GM19467 (cell line): ENCODE results near the gene DGAT2.

Experiments
- ATAC-seq: cut with Tn5 transposase; IDR thresholded peaks from one replicate; pipeline ENCODE4 v1.9.1; 2021; ENCODE audit warnings: mild to moderate bottlenecking, moderate library complexity; ENCODE audit not compliant: unreplicated experiment

The DGAT2 gene

DNA sequence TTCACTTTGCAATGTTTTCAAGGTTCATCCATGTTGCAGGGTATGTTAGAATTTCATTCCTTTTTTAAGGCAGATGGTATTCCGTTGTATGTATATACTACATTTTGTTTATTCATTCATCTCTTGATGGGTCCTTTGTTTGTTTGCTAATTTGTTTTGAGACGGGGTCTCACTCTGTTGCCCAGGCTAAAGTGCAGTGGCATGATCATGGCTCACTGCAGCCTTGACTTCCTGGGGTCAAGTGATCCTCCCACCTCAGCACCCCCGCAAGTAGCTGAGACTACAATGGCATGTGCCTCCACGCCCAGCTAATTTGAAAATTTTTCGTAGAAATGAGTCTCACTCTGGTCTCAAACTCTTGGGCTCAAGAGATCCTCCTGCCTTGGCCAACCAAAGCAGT, 52.6 kb downstream of the DGAT2 start:
- no peak for ATAC-seq

DNA sequence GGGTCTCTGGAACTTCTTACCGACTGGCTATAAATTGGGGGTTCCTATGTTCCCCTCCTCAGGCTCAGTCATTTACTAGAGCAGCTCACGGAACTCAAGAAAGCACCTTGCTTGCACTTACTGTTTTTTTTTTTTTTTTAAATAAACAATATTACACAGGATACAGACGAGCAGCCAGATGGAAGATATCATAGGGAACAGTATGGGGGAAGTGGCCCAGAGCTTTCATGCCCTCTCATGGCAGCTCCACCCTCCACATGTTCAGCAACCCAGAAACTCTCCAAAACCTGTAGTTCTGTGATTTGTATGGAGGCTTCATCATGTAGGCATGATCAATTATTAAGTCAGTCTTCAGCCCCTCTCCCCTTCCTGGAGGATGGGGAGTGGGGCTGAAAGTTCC, 54.0 kb downstream of the DGAT2 start:
- no peak for ATAC-seq

DNA sequence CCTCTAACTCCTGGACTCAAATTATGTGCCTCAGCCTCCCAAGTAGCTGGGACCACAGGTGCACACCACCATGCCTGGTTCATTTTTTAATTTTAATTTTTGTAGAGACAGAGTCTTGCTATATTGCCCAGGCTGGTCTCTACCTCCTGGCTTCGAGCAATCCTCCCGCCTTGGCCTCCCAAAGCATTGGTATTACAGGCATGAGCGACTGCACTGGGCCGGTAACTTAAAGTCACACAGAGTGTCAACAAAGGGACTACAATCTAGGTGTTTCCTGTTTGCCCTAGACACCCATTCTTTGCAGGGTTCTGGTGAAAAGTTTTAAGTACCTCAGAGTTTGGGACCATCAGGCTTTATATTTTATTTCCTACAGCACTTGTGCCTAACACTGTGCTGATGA, 54.8 kb downstream of the DGAT2 start:
- no peak for ATAC-seq

DNA sequence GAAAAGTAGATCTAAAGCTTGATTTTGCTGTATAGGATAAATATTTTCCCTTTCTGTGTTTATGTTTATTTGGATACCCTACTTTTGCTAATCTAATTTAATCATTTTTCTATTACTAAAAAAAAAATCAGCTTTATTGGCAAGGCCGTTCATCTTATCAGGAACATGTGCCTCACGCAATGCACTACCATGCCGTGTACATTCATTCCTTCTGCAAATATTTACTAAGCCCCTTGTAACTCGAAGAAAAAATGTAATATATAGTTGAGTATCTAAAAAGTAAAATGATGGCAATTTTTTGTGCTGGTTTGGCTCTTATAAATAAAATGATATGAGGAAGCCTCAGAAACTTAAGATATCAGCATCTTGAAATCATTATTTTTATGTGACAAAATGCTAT, 55.4 kb downstream of the DGAT2 start:
- no peak for ATAC-seq

DNA sequence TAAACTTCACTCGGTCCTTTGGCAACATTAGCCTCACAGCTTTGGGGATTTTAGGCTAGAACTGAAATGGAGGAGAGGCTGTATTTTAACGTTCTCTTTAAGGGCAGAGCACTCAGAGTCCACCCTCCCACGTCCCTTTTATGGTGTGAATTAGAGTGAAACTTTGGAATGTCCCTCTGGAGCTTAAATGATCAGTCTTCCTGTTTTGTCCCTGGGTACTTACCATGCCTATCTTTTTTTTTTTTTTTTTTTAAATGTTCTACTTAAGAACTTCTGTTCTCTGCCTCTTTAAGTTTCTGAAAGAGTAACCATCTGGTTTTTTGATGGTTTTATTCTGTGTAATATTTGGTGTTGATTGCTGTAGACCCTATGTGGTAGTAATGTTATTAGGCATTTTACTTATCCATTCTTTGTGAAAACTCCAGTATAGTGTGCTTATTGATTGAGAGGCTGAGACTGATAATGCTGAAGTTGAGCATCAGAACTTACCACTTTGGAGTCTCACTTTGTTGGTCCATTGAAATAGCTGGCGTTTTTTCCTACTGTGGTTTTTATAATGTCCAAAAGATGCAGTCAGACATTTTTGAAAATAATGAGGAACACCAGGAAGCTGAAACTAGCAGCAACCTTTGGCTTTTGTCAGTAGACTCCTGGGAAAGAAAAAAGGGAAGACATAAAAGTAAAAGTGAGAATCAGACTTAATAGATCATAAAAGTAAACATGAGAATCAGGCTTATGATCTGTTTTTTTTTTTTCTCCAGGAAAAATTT, 58.1 kb downstream of the DGAT2 start:
- no peak for ATAC-seq

DNA sequence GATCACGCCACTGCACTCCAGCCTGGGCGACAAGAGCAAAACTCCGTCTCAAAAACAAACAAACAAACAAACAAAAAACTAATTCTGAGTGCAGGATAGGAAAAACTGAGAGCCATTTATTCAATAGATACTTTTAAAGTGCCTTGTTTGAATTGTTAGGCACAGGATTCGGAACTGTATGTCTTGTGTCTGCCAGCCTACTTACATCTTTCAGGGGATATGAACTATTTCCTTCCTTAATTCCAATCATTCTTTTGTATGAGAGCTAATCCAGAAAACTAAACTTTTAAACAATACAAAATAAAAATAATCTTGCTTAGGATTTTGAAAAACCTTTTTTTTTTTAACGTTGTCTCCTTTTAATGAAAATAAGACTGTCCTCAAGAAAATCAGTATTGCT, 59.0 kb downstream of the DGAT2 start:
- no peak for ATAC-seq

DNA sequence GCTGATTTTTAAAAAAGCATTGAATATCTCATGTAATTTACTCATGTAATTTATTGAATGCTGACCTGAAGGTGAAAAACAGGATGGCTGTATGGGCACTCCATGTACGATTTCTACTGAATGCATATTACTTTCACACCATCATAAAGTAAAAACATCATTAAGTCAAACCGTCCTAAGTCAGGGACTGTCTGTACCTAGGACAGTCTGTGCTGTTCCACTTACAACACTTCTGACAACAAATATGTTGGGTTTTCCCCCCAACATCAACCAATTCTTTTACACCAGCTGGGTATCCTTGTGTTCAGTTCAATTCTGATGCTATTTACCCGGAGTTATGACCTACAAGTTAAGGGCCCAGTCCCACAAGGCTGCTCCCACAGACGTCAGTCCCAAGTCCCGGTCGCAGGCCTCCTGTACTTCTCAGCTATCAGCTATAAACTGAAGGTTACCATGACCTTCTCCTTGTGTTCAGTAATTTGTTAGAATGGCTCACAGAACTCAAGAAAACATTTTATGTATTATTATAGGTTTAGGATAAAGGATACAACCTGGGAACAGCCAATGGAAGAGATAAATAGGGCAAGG, 63.4 kb downstream of the DGAT2 start:
- ATAC-seq, result no peak

DNA sequence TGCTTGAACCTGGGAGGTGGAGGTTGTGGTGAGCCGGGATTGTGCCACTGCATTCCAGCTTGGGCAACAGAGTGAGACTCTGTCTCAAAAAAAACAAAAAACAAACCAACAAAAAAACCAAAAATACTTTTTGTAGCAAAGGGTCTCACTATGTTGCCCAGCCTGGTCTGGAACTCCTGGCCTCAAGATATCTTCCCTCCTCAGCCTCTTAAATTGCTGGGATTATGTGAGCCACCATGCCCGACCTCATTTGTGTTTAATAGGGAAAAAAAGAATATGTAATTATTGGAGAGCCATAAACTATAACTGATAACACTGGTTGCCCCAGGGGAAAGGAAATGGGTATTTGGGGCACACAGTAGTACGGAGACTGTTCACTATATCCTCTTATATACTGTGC, 66.2 kb downstream of the DGAT2 start:
- no peak for ATAC-seq

DNA sequence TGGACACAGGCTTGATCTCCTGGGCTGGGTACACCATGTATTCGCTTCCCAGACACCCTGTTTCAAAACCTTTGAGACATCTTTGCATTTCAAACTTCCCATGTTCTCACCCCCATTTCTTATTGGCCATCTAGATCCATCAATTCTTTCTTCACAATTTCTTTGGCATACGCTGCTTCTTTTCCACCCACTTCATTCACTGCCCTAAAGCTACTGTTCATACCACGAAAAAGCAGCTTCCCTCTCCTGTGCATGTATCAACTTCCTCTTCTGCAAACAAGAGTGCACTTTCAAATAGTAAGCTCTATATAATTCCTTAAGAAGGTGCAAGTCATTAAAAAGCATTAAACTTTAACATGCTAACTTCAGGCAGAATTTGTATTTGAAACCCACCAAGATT, 67.8 kb downstream of the DGAT2 start:
- no peak for ATAC-seq

DNA sequence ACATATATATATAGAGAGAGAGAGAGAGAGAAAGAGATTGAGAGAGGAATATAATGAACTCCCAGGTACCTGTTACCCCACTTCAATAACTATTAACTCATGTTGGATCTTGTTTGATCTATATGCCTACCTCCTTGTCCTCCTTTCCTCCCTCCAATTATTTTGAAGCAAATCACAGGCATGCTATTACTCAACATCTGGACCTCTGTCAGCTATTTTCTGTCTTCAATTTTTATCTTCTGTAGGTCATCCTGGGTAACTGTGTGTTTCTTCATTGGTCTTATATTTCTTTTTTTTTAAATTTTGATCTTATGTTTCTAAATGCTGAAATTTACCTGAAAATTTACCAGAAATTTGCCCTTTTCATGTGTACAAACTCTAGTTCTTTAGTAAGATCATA, 71.3 kb downstream of the DGAT2 start:
- ATAC-seq, result no peak

DNA sequence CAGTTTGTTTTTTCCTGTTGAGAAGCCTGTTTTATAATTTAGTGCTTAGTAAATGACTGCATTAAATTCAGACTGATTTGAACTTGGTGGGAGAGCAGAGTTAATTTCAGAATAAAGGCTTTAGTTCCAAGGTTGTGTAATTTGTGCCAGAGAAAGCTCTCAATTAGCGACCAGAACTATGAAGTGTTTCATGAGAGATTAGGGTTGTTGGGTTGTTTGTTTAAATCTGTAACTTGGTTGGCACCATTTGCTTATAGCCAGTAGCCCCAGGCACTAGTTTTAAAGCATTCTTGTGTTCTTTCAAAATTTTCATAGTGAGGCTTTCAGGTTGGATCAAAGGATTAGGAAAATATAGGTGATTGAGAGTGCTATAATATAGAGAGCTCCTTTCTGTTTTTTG, 71.9 kb downstream of the DGAT2 start:
- ATAC-seq, result no peak

DNA sequence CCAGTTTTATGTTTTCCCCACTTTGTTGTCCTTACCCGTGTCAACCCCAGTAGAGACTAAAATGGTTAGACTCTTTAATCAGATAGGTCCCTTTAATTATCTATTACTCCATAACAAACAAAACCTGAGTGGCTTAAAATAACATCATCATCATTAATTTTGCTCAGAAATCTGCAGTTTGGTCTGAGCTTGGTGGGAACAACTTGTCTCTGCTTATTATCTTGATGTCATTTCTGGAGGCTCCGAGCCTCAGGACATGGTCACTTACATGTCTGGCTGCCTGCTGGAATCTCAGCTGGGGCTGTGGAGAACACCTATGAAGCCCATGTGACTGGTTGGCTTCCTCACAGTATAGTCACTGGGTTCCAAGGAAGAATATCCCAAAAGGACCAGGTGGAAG, 73.2 kb downstream of the DGAT2 start:
- ATAC-seq, result no peak

DNA sequence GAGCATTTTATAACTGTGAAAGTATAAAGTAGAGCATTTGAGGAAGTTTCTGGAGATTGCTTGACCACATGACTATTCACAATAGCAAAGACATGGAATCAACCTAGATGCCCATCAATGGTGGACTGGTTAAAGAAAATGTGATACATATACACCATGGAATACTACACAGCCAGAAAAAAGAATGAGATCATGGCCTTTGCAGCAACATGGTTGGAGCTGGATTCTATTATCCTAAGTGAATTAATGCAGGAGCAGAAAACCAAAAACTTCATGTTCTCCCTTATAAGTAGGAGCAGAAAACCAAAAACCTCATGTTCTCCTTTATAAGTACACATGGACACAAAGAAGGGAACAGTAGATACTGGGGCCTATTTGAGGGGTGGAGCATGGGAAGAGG, 76.7 kb downstream of the DGAT2 start:
- ATAC-seq, result no peak

DNA sequence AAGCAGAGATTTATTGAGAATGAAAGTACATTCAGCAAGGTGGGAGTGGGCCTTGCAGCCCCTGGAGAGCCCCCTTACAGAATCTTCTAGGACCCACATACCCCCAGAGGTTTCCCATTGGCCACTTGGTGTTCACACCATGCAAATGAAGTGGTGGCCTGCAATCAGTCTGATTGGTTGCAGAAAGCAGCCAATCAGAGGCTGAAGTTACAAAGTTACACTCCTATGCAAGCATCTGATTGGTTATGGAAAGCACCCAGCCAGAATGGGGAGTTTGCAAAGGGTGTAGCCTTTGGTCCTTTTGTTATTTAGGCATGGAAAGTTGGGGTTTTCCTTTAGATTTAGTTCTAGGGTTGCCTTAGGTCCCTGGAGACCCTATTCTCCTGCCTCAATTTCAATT, 81.3 kb downstream of the DGAT2 start:
- no peak for ATAC-seq

DNA sequence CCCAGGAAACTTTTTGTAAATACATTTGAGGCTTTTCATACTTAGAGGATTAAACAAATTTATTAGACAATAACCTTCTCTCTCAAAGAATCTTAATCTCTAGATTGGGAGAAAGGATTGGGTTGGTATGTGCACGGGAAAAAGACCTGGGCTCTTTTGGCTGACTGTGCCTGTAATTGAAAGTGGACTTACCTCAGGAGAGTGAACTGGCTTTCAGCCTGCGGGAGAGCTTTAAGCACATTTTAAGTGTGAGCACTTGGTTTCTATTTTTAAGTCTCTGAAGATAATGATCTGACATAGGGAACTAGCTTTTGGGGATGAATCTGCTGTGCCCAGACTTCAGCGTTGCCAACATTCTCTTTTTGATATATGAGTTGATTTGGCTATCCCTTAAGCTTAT, 82.2 kb downstream of the DGAT2 start:
- no peak for ATAC-seq
